GM12878 (cell line): ENCODE results near the gene THAP2. TPM values are rescaled to one million over a fixed set of nuclear protein-coding genes. Genes with fewer than 3 reads are reported as not detected.

ENCODE experiments used
- BCLAF1 ChIP-seq: fragments of 450-650 bp; IDR thresholded peaks from 2 replicates; pipeline ENCODE4 v1.6.1; 2017; ENCODE audit warnings: antibody characterized with exemption, mild to moderate bottlenecking, moderate library complexity
- CBX5 ChIP-seq: sonication (generic); IDR thresholded peaks from 2 replicates; pipeline ENCODE4 v1.6.1; 2016; ENCODE audit warnings: low read depth, moderate library complexity, mild to moderate bottlenecking, inconsistent platforms
- EED ChIP-seq: sonication (generic); IDR thresholded peaks from 2 replicates; pipeline ENCODE4 v1.6.1; 2016; ENCODE audit warnings: antibody characterized with exemption, low read depth
- NFYB ChIP-seq: IDR thresholded peaks from 2 replicates; pipeline ENCODE4 v1.6.1; 2011; ENCODE audit warnings: low read depth, mild to moderate bottlenecking, low read length, improper control_type of control experiment, moderate library complexity; ENCODE audit not compliant: insufficient read depth
- RAD51 ChIP-seq: fragments of 450-650 bp; IDR thresholded peaks from 2 replicates; pipeline ENCODE4 v1.6.1; 2016; ENCODE audit warnings: moderate library complexity, mild to moderate bottlenecking, inconsistent platforms
- STAT3 ChIP-seq: IDR thresholded peaks from 2 replicates; pipeline ENCODE4 v1.6.1; 2011; ENCODE audit warnings: low read depth, low read length, improper control_type of control experiment
- TAF1 ChIP-seq: IDR thresholded peaks from 2 replicates; pipeline ENCODE4 v1.6.1; 2011; ENCODE audit warnings: mild to moderate bottlenecking, low read depth, low read length, borderline replicate concordance
- TCF7 ChIP-seq: IDR thresholded peaks from 2 replicates; pipeline ENCODE4 v1.6.1; 2014; ENCODE audit warnings: antibody characterized with exemption, borderline replicate concordance
- YY1 ChIP-seq: IDR thresholded peaks from 2 replicates; pipeline ENCODE4 v1.6.1; 2011; ENCODE audit warnings: low read depth, mild to moderate bottlenecking, low read length
- ZNF217 ChIP-seq: fragments of 450-650 bp; IDR thresholded peaks from 2 replicates; pipeline ENCODE4 v1.6.1; 2017; ENCODE audit warnings: antibody characterized with exemption, mild to moderate bottlenecking
- ZSCAN29 ChIP-seq: fragments of 450-650 bp; IDR thresholded peaks from 2 replicates; pipeline ENCODE4 v1.6.1; 2017; ENCODE audit warnings: mild to moderate bottlenecking, moderate library complexity
- polyA plus RNA-seq, 11 experiments: library from polyadenylated mRNA; depleted of rRNA in 4 of 11; unstranded in 6 of 11; stranded (reverse) in 5 of 11; fragments of >200 nt; fragmentation: Nextera tagmentation in 4 of 11; fragmentation: Illumina TruSeq in 1 of 11; extraction: Ambion mirVana in 4 of 11; extraction: Trizol in 1 of 11; gene quantifications; 1 replicate in 1 of 11; 2 replicates in 10 of 11; pipeline versions ENCODE4 v1.2.1 to v1.2.3, GENCODE V29; 2011 to 2016; ENCODE audit warnings: inconsistent platforms in 2 of 11, missing spikeins in 2 of 11, low read depth in 1 of 11
- total RNA-seq, 4 experiments: library from RNA; depleted of rRNA in 3 of 4; stranded (reverse); fragments of >200 nt in 3 of 4; fragmentation: Illumina TruSeq in 1 of 4; extraction: Trizol in 1 of 4; gene quantifications; 2 replicates each; pipeline versions ENCODE4 v1.2.1 to v1.2.3, GENCODE V29; 2013 to 2021

Gene THAP2
- total and polyA plus RNA-seq, 10 of the 15 experiments (the other 5 are each of a cell fraction or from before 2014, with no cell fraction given), result 4.1 to 18.0 (median 7.3) TPM

GRCh38 chr12:71656740-71657139 lies 7.4 kb upstream of the THAP2 start (continued):
- no peak for TF ChIP-seq BCLAF1
- TF ChIP-seq ZNF217, result no peak
- TF ChIP-seq YY1, result no peak
- TF ChIP-seq CBX5, result no peak
- no peak for TF ChIP-seq TCF7
- no peak for TF ChIP-seq ZSCAN29
- TF ChIP-seq STAT3, result no peak
- TF ChIP-seq EED, result no peak
- no peak for TF ChIP-seq NFYB
- no peak for TF ChIP-seq TAF1
- TF ChIP-seq RAD51, result no peak
